Effector memory CD8-positive, alpha-beta T cell (primary cell): Measurements from ENCODE around the gene MAD2L2.
A peak's percentile ranks its signal among the peaks of the same experiment; 100 is the strongest.

Experiments
- ATAC-seq: fragments of 150-1000 bp; cut with Tn5 transposase; replicated peaks from 2 replicates; pipeline ENCODE4 v1.10.0; 2021; ENCODE audit warnings: mild to moderate bottlenecking, moderate library complexity
- DNase-seq, 3 experiments: peaks; one replicate each; pipeline ENCODE4 v3.0.0; 2021
- H3K27ac Mint-ChIP-seq, 2 donors: one replicate each; pipeline ENCODE4 v1.8.0; 2022; ENCODE audit warnings: mild to moderate bottlenecking in 2 of 2, mixed read lengths in 2 of 2, moderate library complexity in 2 of 2
- H3K27me3 Mint-ChIP-seq, 2 donors: one replicate each; pipeline ENCODE4 v1.8.0; 2022; ENCODE audit warnings: mixed read lengths in 2 of 2
- H3K36me3 Mint-ChIP-seq: one replicate; pipeline ENCODE4 v1.8.0; 2022; ENCODE audit warnings: mild to moderate bottlenecking, moderate library complexity, mixed read lengths; ENCODE audit not compliant: insufficient read depth
- H3K4me1 Mint-ChIP-seq, 2 donors: one replicate each; pipeline ENCODE4 v1.8.0; 2022; ENCODE audit warnings: low read depth in 2 of 2, mixed read lengths in 2 of 2
- H3K4me3 Mint-ChIP-seq, 2 donors: one replicate each; pipeline ENCODE4 v1.8.0; 2022; ENCODE audit warnings: mild to moderate bottlenecking in 2 of 2, mixed read lengths in 2 of 2, moderate library complexity in 2 of 2
- H3K9me3 Mint-ChIP-seq, 2 donors: one replicate each; pipeline ENCODE4 v1.8.0; 2022; ENCODE audit warnings: mixed read lengths in 2 of 2

The MAD2L2 gene

DNA sequence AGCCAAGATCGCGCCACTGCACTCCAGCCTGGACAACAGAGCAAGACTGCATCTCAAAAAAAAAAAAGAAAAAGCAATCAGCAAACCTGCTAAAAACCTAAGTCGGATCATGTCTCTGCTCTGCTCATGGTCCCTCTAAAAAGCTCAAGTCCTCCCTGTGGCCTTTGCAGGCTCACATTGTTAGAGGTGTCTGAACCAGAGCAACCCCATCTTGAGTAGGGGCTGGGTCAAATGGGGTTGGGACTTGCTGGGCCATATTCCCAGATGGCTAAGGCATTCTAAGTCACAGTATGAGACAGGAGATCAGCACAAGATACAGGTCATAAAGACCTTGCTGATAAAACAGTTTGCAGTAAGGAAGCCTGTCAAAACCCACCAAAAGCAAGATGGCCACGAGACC lies 7.6 kb upstream of the MAD2L2 start:
- H3K4me3 Mint-ChIP-seq: no peak overlapping the region

DNA sequence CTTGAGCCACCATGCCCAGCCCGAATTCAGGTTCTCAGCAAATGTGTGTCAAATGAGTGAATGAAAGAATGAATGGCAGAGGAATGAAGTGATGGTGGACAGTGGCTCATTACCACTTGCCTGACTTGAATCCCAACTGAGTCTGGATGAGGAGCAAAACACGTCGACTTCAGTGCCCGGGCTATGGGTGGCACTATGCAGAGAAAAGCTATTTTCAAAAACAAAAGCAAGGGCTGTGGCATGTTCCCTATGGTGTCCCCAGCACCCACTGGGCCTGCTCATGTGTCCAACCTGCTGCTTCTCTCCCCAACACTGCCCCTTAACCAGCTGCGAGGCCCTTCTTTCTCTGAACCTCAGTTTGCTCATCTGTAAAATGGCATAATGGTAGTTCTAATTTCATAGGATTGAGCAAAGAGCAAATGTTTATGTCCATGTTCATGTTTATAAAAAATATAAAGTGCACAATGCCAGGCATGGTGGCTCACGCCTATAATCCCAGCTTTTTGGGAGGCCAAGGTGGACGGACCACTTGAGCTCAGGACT lies 4.3 kb upstream of the MAD2L2 start:
- Mint-ChIP-seq H3K36me3 (peaks cover 2% of the 10 kb centered on the region), H3K27ac (no peak overlapping the region), H3K4me1 (peaks cover under 1 to 11% of the 10 kb centered on the region in 2 donors), H3K9me3 (no peaks in the 10 kb centered on the region), H3K4me3 (no peak overlapping the region), H3K27me3 (peaks cover 16 to 50% of the 10 kb centered on the region in 2 donors)
- ATAC-seq (no peak), DNase-seq (no peak)

More for the DNA sequence above, 7.6 kb upstream of the MAD2L2 start:
- H3K27ac Mint-ChIP-seq: no peak overlapping the region
- peaks cover 24 to 65% of the 10 kb centered on the region in 2 donors for H3K27me3 Mint-ChIP-seq
- ATAC-seq: no peak
- peaks cover 5% of the 10 kb centered on the region for H3K36me3 Mint-ChIP-seq
- no peak for DNase-seq
- no peaks in the 10 kb centered on the region for H3K9me3 Mint-ChIP-seq
- H3K4me1 Mint-ChIP-seq: peaks cover 19 to 25% of the 10 kb centered on the region in 2 donors

DNA sequence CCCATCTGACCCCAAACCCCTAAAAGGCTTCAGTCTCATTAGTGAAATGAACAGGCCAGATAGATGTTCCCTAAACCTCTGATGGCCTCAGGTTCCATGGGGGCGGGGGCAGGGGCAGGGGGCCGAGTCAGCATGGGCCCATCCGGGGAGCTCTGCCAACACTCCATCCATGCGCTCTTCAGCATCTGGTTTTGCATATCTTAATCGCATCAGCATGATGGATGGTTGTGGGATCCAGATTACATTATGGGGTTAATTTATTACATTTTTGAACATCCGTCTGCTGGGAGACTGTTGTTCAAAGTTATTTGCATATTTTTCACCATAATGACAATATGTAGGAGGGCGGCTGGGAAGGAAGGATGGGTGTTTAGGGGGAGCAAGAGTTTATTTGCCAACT lies 3.1 kb upstream of the MAD2L2 start:
- H3K9me3 Mint-ChIP-seq: no peaks in the 10 kb centered on the region
- H3K4me3 Mint-ChIP-seq: no peak overlapping the region
- peaks cover 8 to 40% of the 10 kb centered on the region in 2 donors for H3K27me3 Mint-ChIP-seq
- peaks cover 7% of the 10 kb centered on the region for H3K36me3 Mint-ChIP-seq
- no peak for ATAC-seq
- no peak overlapping the region for H3K27ac Mint-ChIP-seq
- peaks cover 5 to 6% of the 10 kb centered on the region in 2 donors for H3K4me1 Mint-ChIP-seq
- no peak for DNase-seq

DNA sequence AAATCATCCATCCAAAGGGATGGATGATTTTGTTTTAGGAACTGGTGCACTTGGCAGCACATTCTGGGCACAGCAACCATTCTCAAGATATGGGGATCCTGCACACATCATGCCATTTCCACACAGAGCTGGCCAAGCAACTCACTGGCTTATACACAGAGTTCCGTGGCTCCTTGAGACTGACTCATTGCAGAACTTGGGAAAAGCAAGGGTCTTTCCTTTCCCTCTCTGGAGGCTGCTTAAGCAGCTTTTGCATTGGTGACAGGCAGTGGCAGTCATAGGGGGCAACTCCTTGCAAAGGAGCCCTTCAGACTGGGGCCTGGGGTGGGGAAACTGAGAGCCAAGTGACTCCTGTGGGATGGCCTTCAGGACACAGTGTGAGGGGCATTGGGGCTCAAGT lies 1.9 kb upstream of the MAD2L2 start:
- no peak for DNase-seq
- H3K9me3 Mint-ChIP-seq: no peaks in the 10 kb centered on the region
- no peak overlapping the region for H3K4me3 Mint-ChIP-seq
- peaks cover 4% of the 10 kb centered on the region for H3K36me3 Mint-ChIP-seq
- H3K27ac Mint-ChIP-seq: no peak overlapping the region
- peaks cover 3 to 28% of the 10 kb centered on the region in 2 donors for H3K27me3 Mint-ChIP-seq
- no peak for ATAC-seq
- H3K4me1 Mint-ChIP-seq: peaks cover 6% of the 10 kb centered on the region in 2 donors

- no peak for ATAC-seq
Observed at GRCh38 chr1:11682287-11682771, 1.4 kb upstream of the MAD2L2 start.

GRCh38 chr1:11680270-11681070 lies 478 bp downstream of the MAD2L2 start:
- peak; percentile 3 for ATAC-seq
- Mint-ChIP-seq H3K9me3 (no peaks in the 10 kb centered on the region), H3K4me1 (peaks cover 6% of the 10 kb centered on the region in 2 donors), H3K27me3 (peaks cover 0 to 14% of the 10 kb centered on the region in 2 donors), H3K4me3 (peak overlapping the region; percentile 82 to 86), H3K36me3 (peaks cover 4% of the 10 kb centered on the region), H3K27ac (peak overlapping the region in 1 of 2 donors; percentile 76)
- no peak for DNase-seq

More at GRCh38 chr1:11682287-11682771, 1.4 kb upstream of the MAD2L2 start:
- Mint-ChIP-seq H3K9me3 (no peaks in the 10 kb centered on the region), H3K4me1 (peaks cover 6% of the 10 kb centered on the region in 2 donors), H3K27me3 (peaks cover 0 to 23% of the 10 kb centered on the region in 2 donors), H3K36me3 (peaks cover 4% of the 10 kb centered on the region), H3K4me3 (peak overlapping the region; percentile 27 to 82), H3K27ac (peak overlapping the region in 1 of 2 donors; percentile 76)
- DNase-seq: no peak

- H3K4me1 Mint-ChIP-seq: peaks cover 6 to 8% of the 10 kb centered on the region in 2 donors
- DNase-seq (no peak), ATAC-seq (no peak)
- peak overlapping the region in 1 of 2 donors; percentile 32 for H3K27ac Mint-ChIP-seq
- no peaks in the 10 kb centered on the region for H3K9me3 Mint-ChIP-seq
- H3K4me3 Mint-ChIP-seq: no peak overlapping the region
- H3K27me3 Mint-ChIP-seq: no peaks in the 10 kb centered on the region
- peaks cover 23% of the 10 kb centered on the region for H3K36me3 Mint-ChIP-seq
Observed at GRCh38 chr1:11678442-11678841, 2.5 kb downstream of the MAD2L2 start.

DNA sequence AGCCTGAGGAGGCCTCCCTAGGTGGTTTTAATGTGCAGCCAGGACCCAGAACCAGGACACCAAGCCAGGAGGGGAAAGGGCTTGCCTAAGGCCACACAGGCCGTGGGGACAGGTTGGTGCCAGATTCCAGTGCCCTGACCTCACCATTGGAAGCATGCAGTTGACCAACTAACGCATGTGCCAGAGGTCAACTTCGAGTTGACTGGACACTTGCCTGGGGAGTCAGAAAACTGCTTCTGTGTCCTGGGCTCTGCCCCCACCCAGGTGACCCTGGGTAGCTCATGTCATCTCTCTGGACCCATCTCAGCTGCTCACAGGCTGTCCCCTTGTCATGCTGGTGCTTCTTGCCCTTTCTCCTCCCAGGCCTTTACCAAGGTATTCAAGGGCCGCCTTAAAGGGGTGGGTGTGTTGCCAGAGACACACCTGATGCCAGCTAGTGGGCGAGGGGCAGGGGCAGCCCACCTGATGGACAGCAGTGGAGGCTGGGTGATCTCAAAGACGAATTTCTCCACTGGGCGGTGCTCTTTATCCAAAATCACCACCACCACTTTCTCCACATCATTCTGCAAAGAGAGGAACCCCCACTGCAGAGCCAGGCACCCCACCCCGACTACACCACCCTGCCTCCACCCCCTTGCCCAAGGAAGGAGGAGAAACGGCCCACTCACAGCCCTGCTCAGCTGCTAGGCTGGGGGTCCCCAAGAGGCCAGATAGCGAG lies 4.4 kb downstream of the MAD2L2 start:
- H3K27me3 Mint-ChIP-seq: no peaks in the 10 kb centered on the region
- no peak overlapping the region for H3K4me3 Mint-ChIP-seq

GRCh38 chr1:11675325-11675724 lies 5.6 kb downstream of the MAD2L2 start:
- ATAC-seq: no peak
- Mint-ChIP-seq H3K36me3 (peaks cover 31% of the 10 kb centered on the region), H3K4me3 (no peak overlapping the region), H3K9me3 (no peaks in the 10 kb centered on the region), H3K27ac (no peak overlapping the region), H3K27me3 (no peaks in the 10 kb centered on the region), H3K4me1 (peaks cover 6 to 8% of the 10 kb centered on the region in 2 donors)
- DNase-seq: no peak

More for the DNA sequence above, 4.4 kb downstream of the MAD2L2 start:
- Mint-ChIP-seq H3K9me3 (no peaks in the 10 kb centered on the region), H3K36me3 (peaks cover 27% of the 10 kb centered on the region), H3K27ac (no peak overlapping the region), H3K4me1 (peaks cover 6 to 11% of the 10 kb centered on the region in 2 donors)
- DNase-seq: no peak
- ATAC-seq: no peak

- peaks cover 4 to 6% of the 10 kb centered on the region in 2 donors for H3K4me1 Mint-ChIP-seq
- no peak for ATAC-seq
- no peaks in the 10 kb centered on the region for H3K27me3 Mint-ChIP-seq
- no peak for DNase-seq
- no peaks in the 10 kb centered on the region for H3K9me3 Mint-ChIP-seq
- no peak overlapping the region for H3K27ac Mint-ChIP-seq
- H3K4me3 Mint-ChIP-seq: no peak overlapping the region
- H3K36me3 Mint-ChIP-seq: peaks cover 31% of the 10 kb centered on the region
Observed at GRCh38 chr1:11674488-11674887, 6.5 kb downstream of the MAD2L2 start.

- DNase-seq: no peak
- no peak overlapping the region for H3K27ac Mint-ChIP-seq
- H3K27me3 Mint-ChIP-seq: no peaks in the 10 kb centered on the region
- no peaks in the 10 kb centered on the region for H3K9me3 Mint-ChIP-seq
- H3K4me3 Mint-ChIP-seq: no peak overlapping the region
- ATAC-seq: no peak
- H3K4me1 Mint-ChIP-seq: peaks cover 5 to 10% of the 10 kb centered on the region in 2 donors
- peaks cover 29% of the 10 kb centered on the region for H3K36me3 Mint-ChIP-seq
Observed at GRCh38 chr1:11673089-11673769, 7.7 kb downstream of the MAD2L2 start.

GRCh38 chr1:11671544-11672286 lies 9.2 kb downstream of the MAD2L2 start:
- ATAC-seq: no peak
- Mint-ChIP-seq H3K4me3 (no peak overlapping the region), H3K4me1 (peaks cover 5 to 10% of the 10 kb centered on the region in 2 donors), H3K36me3 (peaks cover 29% of the 10 kb centered on the region), H3K27ac (no peak overlapping the region), H3K27me3 (no peaks in the 10 kb centered on the region), H3K9me3 (no peaks in the 10 kb centered on the region)
- no peak for DNase-seq
